T-helper 2 cell treated with Interferon-gamma antibody and Interleukin-4, amounts not matched to agents 100 ng/mL and 5 ng/mL, for 36 hours (primary cell): ENCODE measurements around the gene ABLIM2. TPM values are rescaled to one million over a fixed set of nuclear protein-coding genes. Genes with fewer than 3 reads are reported as not detected.
"Not testable (repeated sequence)": the region's sequence is repeated elsewhere in the genome, so short reads cannot be mapped to it uniquely, and the experiment has no call there.

ENCODE experiments used
- intact Hi-C: fragments of 100-400 bp; cut with micrococcal nuclease; formaldehyde crosslinking; loops from one replicate; pipeline ENCODE4 v1.15.1; 2023
- total RNA-seq: library from RNA; stranded (reverse); gene quantifications from 2 replicates; pipeline ENCODE4 v1.2.3, GENCODE V29; 2022

ABLIM2 gene
- total RNA-seq, 1 donor from 2014 or later = 0.43 TPM

- intact Hi-C loops = no loop called here
Measured at GRCh38 chr4:7945709-7946380, 212.8 kb downstream of the ABLIM2 start.

- intact Hi-C loops = no loop called here
Measured at GRCh38 chr4:7944599-7945220, 213.9 kb downstream of the ABLIM2 start.

GRCh38 chr4:7943688-7944087, 214.9 kb downstream of the ABLIM2 start:
- intact Hi-C loops = not testable (repeated sequence)

DNA sequence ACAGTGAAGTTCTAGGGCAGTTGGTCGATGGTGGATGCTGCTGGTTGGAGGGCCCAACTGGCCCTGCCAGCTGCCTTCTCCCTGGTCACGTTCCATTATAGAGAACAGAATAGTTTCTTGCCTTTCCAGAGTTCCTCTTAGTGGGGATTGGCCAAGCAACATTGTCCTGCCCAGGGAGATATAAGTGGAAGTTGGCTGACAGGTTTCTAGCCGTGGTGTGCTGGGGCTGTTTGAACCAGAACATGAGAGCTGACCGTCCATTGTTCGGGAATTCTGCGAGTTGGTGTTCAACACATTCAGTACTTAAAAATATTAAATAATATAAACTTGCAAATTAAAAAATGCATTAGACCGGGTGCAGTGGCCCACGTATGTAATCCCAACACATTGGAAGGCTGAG, 215.4 kb downstream of the ABLIM2 start:
- intact Hi-C loops = no loop called here

- intact Hi-C loops = no loop called here
Measured at GRCh38 chr4:7941965-7942496, 216.6 kb downstream of the ABLIM2 start.

GRCh38 chr4:7941111-7941964, 217.3 kb downstream of the ABLIM2 start:
- intact Hi-C loops = no loop called here

DNA sequence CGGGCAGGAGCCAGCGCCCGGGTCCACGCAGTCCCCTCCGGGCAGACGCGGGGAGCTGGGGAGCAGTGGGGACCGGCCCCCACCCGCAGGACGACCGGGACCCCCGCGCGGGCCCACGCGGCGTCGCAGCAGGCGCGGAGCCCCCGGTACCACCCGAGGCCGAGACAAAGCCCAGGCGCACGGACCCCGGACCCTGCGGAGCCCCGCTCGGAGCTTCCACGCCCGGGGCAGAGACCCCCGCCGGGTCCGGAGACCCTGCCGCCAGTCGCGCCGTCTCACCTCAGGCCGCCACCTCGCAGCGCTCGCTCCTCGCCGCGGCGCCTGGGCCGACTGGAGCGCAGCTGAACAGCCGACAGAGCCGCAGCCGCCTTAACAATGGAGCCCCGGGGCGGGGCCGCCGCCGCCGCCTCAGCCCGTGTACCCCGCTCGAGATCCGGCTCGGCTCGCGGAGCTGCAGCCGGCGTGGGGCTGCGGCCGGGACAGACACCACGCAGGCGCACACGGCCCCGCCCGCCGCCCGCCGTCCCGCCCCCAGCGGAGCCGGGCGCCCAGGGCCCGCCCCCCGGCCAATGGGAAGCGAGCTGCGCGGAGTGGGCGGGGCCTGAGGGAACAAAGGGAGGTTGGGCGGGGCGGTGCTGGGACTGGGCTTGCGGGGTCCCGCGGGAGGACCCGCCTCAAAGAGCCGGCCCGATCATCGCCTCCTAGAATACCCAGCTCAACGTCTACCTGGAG, 219.1 kb downstream of the ABLIM2 start, which contains the start of gene AFAP1:
TSS of gene AFAP1 (minus strand) at position 485 of the 732 bp plus-strand sequence. CDS start 67,783 bp downstream, outside the sequence.
- intact Hi-C loops = loop anchor here (1.0 to 10.0 kb wide), 3 partner anchors 31 to 1155 kb away; partner anchors contain the start of gene KIAA0232

GRCh38 chr4:7938609-7939376, 219.8 kb downstream of the ABLIM2 start:
- intact Hi-C loops = loop anchor here (1.0 to 10.0 kb wide), 3 partner anchors 32 to 1154 kb away; partner anchors contain the start of gene KIAA0232

DNA sequence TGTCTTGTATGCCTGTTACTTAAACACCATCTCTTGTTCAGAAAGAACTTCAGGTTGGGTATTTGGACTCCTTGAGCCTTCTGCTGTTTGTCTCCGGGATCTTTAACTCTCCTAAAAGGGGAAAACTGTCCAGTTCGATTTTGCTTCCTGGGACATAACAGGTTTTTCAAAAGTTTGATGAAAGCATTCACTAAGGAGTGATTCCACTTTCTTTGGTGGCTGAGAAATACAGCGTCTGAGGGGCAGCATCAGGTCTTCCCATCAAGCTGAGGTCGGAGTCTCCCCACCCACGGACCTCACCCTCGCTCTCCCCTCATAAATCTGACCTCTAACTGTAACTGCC, 220.4 kb downstream of the ABLIM2 start:
- intact Hi-C loops = loop anchor here (10.0 kb wide), 1 partner anchor 1153 kb away; the partner anchor contains the start of gene KIAA0232

DNA sequence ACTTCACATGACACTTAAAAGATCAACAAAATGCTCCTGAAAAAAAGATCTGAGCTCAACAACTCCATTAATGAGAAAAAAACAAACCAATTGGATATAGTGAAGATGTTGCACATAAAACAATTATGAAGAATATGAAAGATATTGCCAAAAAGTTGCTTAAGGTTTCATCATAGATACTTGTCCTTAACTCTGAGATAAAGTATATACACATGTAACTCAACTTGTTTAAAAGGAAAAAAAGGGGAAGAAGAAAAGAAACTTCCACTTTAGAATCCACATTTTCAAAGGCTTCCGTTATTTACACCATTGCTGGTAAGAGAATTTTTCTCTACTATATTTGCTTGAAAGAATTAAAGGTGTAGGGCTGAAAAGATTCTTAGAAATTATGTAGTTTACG, 221.6 kb downstream of the ABLIM2 start:
- intact Hi-C loops = loop anchor here (10.0 kb wide), 1 partner anchor 1152 kb away; the partner anchor contains the start of gene KIAA0232

- intact Hi-C loops = loop anchor here (10.0 kb wide), 1 partner anchor 1149 kb away; the partner anchor contains the start of gene KIAA0232
Measured at GRCh38 chr4:7933651-7934510, 224.7 kb downstream of the ABLIM2 start.

DNA sequence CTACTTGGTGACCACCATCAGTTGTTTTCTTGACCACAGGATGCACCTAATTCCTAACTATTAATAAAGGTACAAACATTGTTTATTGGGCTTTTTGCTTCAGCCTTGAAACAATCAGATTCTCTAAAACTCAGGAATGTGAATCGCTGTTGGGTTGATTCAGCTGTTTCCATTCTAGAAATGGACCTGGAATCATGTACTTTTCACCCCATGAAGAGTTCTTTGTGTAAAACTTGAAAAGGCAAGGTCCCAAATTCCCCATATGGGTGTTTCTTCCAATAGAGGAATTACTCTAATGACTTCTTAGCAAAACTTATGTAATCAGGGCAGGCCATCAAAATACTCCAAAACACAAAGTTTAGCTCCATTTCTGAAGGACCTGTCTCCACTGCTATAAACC, 226.3 kb downstream of the ABLIM2 start:
- intact Hi-C loops = loop anchor here (10.0 kb wide), 1 partner anchor 1147 kb away; the partner anchor contains the start of gene KIAA0232

DNA sequence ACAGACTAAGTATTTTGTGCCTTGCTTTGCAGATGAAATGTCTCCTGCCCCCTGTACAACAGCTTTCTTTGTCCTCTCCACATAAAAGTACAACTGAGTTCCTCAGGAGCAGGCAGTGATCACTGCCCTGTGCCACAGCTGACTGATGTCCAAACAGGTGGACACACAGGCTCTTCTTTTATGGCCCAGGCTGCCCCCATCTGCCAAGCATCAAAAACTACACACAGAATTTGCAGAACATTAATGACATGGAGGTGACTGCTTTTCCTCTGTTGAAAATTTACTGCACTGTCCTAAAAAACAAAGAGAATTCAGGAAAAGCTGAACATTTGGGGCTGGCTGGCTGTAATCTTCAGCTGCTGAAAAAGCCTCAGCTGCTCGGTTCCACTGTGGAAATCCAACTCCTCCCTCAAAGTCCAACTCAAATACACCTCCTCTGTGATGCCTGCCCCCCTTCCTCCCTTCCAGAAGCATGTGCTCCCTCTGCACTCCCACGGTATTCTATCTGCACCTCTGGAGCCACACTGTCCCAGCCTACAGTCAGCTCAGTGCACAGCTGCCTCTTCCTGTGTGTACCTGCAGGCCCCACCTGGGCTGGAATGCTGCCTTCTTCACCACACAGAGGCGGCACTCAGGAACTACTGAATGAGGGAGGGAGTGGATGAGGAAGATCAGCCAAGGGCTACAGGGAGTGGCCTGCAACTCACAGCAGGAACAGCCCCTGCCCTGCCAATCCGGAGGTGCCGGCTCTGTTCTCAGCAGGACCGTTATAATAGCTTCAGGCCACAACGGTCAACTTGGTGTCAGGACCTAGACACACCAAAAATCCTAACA, 229.3 kb downstream of the ABLIM2 start:
- intact Hi-C loops = no loop called here

DNA sequence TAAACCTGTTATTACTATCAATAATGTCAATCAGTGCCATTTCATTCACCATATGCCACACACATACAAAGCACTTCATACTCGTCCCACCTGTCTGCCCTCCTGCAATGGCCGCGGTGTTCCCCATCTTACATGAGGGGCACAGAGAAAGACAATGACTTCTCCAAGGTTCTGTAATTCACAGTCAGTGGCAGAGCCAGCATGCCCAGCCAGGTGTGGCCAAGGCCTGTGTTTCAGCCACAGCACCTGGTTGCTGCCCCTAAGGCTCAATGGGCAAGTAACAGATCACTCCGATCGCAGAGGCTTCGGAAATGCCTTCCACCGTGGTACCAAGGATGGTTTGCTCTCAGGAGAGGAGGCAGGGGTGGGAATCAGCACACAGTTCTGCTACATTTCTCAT, 229.9 kb downstream of the ABLIM2 start:
- intact Hi-C loops = no loop called here

DNA sequence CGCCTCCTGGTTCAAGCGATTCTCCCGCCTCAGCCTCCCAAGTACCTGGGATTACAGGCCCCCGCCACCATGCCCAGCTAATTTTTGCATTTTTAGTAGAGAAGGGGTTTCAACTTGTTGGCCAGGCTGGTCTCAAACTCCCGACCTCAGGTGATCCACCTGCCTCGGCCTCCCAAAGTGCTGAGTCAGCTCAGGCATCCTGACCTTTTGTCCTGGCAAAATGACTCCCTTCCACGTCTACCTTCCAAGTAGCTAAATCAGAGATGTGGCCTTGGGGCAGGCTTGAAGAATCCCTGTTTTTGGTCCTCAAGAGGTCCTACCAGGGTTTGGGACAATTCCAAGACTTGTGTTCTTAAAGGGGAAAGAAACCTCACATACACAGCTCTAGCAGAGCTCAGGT, 231.8 kb downstream of the ABLIM2 start:
- intact Hi-C loops = no loop called here

GRCh38 chr4:7924570-7924969, 234.0 kb downstream of the ABLIM2 start:
- intact Hi-C loops = no loop called here

DNA sequence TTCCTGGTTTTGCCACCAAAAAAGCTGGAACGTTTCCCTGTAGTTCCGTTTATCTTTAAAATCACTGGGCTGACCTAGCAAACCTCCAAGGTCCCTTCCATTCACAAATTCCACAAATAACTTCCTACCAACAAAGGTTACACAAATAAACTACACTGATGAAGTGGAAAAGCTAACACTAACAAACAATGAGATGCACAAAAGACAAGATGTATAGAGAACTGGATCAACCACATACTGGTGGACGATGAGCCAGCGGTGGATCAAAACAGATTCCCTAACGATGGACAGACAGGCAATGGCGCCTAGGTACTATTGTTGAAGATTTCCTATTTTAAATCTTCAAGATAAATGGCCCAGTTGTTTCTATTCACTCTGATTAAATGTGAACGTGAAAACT, 234.4 kb downstream of the ABLIM2 start:
- intact Hi-C loops = no loop called here

- intact Hi-C loops = no loop called here
Measured at GRCh38 chr4:7922466-7922865, 236.1 kb downstream of the ABLIM2 start.
